ENCODE measurements around the gene MRPL38. TPM values are rescaled to one million over a fixed set of nuclear protein-coding genes. Genes with fewer than 3 reads are reported as not detected.
"Not testable (repeated sequence)": the region's sequence is repeated elsewhere in the genome, so short reads cannot be mapped to it uniquely, and the experiment has no call there.

MRPL38 gene
- total and polyA plus RNA-seq, 8 donors: 9.3 to 244 (median 52.2) TPM

DNA sequence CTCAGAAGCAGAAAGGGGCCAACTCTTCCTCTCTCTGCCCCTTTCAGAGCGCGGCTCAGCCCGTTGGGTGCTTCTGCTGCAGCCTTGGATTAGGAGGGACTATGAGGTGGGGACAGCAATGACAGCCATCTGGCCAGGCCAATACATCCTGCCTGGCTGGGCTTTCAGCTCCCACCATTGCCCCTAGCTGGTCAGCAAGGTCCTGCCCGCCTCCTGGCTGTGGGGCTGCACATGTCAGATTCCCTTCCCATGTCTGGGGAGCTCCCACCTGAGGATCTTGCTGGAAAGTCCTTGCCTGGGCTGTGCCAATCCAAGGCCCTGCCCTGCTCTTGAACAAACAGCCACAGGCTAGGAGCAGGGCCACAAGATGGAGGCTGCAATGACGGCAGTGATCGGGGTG lies 16.2 kb downstream of the MRPL38 start:
- no peak for DNase-seq
- TF ChIP-seq, protein P1, sequence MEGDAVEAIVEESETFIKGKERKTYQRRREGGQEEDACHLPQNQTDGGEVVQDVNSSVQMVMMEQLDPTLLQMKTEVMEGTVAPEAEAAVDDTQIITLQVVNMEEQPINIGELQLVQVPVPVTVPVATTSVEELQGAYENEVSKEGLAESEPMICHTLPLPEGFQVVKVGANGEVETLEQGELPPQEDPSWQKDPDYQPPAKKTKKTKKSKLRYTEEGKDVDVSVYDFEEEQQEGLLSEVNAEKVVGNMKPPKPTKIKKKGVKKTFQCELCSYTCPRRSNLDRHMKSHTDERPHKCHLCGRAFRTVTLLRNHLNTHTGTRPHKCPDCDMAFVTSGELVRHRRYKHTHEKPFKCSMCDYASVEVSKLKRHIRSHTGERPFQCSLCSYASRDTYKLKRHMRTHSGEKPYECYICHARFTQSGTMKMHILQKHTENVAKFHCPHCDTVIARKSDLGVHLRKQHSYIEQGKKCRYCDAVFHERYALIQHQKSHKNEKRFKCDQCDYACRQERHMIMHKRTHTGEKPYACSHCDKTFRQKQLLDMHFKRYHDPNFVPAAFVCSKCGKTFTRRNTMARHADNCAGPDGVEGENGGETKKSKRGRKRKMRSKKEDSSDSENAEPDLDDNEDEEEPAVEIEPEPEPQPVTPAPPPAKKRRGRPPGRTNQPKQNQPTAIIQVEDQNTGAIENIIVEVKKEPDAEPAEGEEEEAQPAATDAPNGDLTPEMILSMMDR (IDR thresholded peaks at IDR 0.05): no peak
- no peak for TF ChIP-seq POLR2A (IDR thresholded peaks at IDR 0.05)
- intact Hi-C loops (cut with DNase I; ENCODE audit: low total_unique reads): no loop called here
- Histone ChIP-seq H3K4me3 (no peak overlapping the region), H3K27ac (no peak overlapping the region), H3K36me3 (peaks cover 29 to 55% (median 40%) of the 10 kb centered on the region in 4 donors), H3K9me3 (no peaks in the 10 kb centered on the region), H3K4me1 (peaks cover 0 to 20% (median 6%) of the 10 kb centered on the region in 4 donors), H3K27me3 (no peaks in the 10 kb centered on the region)
- 80 to 85% (median 82%) methylated on average over 6 of the region's 6 CpGs for WGBS, 5 donors

DNA sequence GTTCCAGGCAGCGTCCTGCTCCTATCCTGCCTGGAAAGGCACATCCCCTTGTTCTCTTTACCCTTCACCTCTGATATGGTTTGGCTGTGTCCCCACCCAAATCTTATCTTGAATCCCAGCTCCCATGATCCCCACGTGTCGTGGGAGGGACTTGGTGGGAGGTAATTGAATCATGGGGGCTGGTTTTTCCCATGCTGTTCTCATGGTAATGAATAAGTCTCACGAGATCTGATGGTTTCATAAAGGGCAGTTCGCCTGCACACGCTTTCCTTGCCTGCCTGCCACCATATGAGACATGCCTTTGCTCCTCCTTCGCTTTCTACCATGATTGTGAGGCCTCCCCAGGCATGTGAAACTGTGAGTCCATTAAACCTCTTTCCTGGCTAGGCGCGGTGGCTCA lies 18.8 kb downstream of the MRPL38 start:
- H3K4me1 ChIP-seq; H3K4me3 ChIP-seq; H3K27me3 ChIP-seq; intact Hi-C loops (cut with DNase I; ENCODE audit: low total_unique reads); H3K9me3 ChIP-seq; DNase-seq; H3K27ac ChIP-seq: not testable (repeated sequence)
- WGBS, 5 donors: 69 to 81% (median 77%) methylated on average over 9 of the region's 9 CpGs
- H3K36me3 ChIP-seq: peaks cover 14 to 37% (median 22%) of the 10 kb centered on the region in 4 donors

DNA sequence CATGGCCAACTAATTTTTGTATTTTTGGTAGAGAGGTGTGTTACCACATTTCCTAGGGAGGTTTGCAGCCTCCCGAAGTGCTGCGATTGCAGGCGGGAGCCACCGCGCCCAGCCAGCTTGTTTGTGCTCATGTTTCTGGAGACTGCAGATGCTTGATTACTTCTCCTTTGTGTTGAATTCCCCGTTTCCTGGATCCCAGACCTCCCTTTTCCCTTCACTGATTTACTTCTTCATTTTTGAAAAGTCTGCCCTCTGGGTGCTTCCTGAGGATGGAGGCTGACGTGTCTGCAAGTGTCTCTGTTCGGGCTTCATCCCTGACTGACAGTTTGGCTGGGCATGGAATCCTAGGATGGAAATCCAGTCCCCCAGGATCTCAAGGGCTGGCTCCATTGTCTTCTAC lies 19.3 kb downstream of the MRPL38 start:
- Histone ChIP-seq H3K4me3 (no peak overlapping the region), H3K9me3 (no peaks in the 10 kb centered on the region), H3K36me3 (peaks cover 10 to 32% (median 18%) of the 10 kb centered on the region in 4 donors), H3K27me3 (no peaks in the 10 kb centered on the region), H3K4me1 (peaks cover 0 to 7% (median 0%) of the 10 kb centered on the region in 4 donors), H3K27ac (no peak overlapping the region)
- WGBS, 5 donors: 68 to 84% (median 78%) methylated on average over 8 of the region's 8 CpGs
- intact Hi-C loops (cut with DNase I; ENCODE audit: low total_unique reads): no loop called here
- no peak for DNase-seq
- TF ChIP-seq, protein P1 (IDR thresholded peaks at IDR 0.05): no peak
- no peak for TF ChIP-seq POLR2A (IDR thresholded peaks at IDR 0.05)
- TF ChIP-seq EP300 (IDR thresholded peaks at IDR 0.05): no peak
- no peak for TF ChIP-seq POLR2AphosphoS5 (IDR thresholded peaks at IDR 0.05)

DNA sequence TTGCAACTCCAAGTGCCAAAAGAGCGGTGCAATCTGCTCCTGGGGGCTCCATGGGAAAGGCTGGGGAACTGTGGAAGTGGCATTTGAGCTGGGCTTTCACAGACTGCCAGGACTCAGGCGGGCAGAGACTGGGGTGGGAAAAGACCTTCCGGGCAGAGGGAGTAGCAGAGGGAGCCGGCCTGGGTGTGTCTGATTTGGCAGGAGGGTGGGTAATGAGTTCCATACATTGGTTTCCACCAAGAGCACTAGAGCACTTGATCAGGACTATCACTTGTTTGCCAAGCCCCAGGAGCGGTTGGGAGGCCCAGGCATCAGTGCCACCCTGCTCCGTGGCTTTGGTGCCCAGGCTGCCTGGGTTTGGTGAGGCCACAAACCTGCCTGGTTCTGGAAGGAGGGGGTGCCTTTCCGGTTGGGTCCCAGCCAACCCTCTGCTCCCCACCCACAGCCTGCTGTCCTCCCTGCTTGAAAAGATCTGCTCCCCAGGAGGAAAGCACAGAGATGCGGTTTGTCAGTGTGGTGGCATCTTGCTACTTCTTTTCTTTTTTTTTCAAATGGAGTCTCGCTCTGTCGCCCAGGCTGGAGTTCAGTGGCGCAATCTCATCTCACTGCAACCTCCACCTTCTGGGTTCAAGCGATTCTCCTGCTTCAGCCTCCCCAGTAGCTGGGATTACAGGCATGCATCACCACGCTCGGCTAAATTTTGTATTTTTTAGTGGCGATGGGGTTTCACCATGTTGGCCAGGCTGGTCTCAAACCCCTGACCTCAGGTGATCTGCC lies 22.8 kb downstream of the MRPL38 start:
- no peaks in the 10 kb centered on the region for H3K9me3 ChIP-seq
- intact Hi-C loops (cut with DNase I; ENCODE audit: low total_unique reads): no loop called here
- H3K36me3 ChIP-seq: no peaks in the 10 kb centered on the region
- no peak overlapping the region for H3K27ac ChIP-seq
- peaks cover 0 to 14% (median 0%) of the 10 kb centered on the region in 3 donors for H3K27me3 ChIP-seq
- no peak overlapping the region for H3K4me3 ChIP-seq
- TF ChIP-seq POLR2AphosphoS5 (IDR thresholded peaks at IDR 0.05) (no peak), POLR2A (IDR thresholded peaks at IDR 0.05) (no peak), EP300 (IDR thresholded peaks at IDR 0.05) (no peak)
- TF ChIP-seq, protein P1 (IDR thresholded peaks at IDR 0.05): no peak
- DNase-seq: no peak
- H3K4me1 ChIP-seq: peaks cover 3 to 32% (median 20%) of the 10 kb centered on the region in 4 donors
- WGBS, 5 donors: 77 to 84% (median 80%) methylated on average over 14 to 15 of the region's 15 CpGs

DNA sequence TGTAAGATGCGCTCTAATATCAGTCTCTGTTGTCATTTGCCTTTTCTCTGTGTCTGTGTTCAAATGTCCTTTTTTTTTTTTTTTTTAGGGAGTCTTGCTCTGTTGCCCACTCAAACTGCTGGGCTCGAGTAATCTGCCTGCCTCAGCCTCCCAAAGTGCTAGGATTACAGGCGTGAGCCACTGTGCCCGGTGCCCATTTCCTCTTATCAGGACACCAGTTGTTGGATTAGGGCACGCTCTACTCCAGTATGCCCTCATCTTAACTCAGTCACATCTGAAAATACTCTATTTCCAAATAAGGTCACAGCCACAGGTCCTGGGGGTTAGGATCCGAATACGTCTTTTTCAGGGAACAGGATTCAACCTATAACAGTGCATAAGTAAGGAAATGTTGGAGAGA lies 24.4 kb downstream of the MRPL38 start:
- Histone ChIP-seq H3K27me3 (peaks cover 0 to 14% (median 0%) of the 10 kb centered on the region in 3 donors), H3K4me1 (peaks cover 19 to 43% (median 36%) of the 10 kb centered on the region in 4 donors), H3K36me3 (peaks cover 0 to 6% (median 2%) of the 10 kb centered on the region in 4 donors), H3K4me3 (no peak overlapping the region), H3K9me3 (no peaks in the 10 kb centered on the region), H3K27ac (no peak overlapping the region)
- intact Hi-C loops (cut with DNase I; ENCODE audit: low total_unique reads): no loop called here
- no peak for DNase-seq
- TF ChIP-seq, protein P1 (IDR thresholded peaks at IDR 0.05): no peak
- TF ChIP-seq POLR2A (IDR thresholded peaks at IDR 0.05) (no peak), POLR2AphosphoS5 (IDR thresholded peaks at IDR 0.05) (no peak), EP300 (IDR thresholded peaks at IDR 0.05) (no peak)
- WGBS, 5 donors: 70 to 84% (median 82%) methylated on average over 7 of the region's 7 CpGs
